H1 (cell line): ENCODE data around the gene TFAP2A. TPM values are rescaled to one million over a fixed set of nuclear protein-coding genes. Genes with fewer than 3 reads are reported as not detected.

Source experiments
- CTCF ChIA-PET: fragments of 300-600 bp; sonication (Branson Sonifier 250); formaldehyde crosslinking; loops from one replicate; lab custom pipeline; 2021; ENCODE audit not compliant: partially characterized antibody; lab: Charles Lee
- POLR2A ChIA-PET: fragments of 300-600 bp; sonication (Branson Sonifier 250); formaldehyde crosslinking; loops from one replicate; lab custom pipeline; 2021; ENCODE audit warnings: inconsistent platforms; ENCODE audit not compliant: partially characterized antibody; lab: Charles Lee
- DNase-seq, 2 experiments: peaks; one replicate each; pipeline versions ENCODE4 v3.0.0 to v3.0.0-alpha.2; 2010 to 2022; ENCODE audit warnings: low spot score in 2 of 2, low read depth in 1 of 2, mixed read lengths in 1 of 2
- FAIRE-seq: peaks from 2 replicates; lab custom pipeline; 2011; peaks lifted over from hg19 to GRCh38; lab: Jason Lieb, UNC
- H2AFZ ChIP-seq: 2 replicates; pipeline ENCODE4 v1.8.1; 2012; ENCODE audit warnings: low read length, inconsistent platforms
- H2AK5ac ChIP-seq: 2 replicates; pipeline ENCODE4 v1.6.1; 2013; ENCODE audit warnings: low read depth, low read length
- H2BK120ac ChIP-seq: replicated peaks from 2 replicates; pipeline ENCODE3; 2013; ENCODE audit warnings: low read depth, low read length, inconsistent platforms
- H2BK12ac ChIP-seq: 2 replicates; pipeline ENCODE4 v1.6.1; 2013; ENCODE audit warnings: low read depth, low read length
- H2BK15ac ChIP-seq: 2 replicates; pipeline ENCODE4 v1.6.1; 2013; ENCODE audit warnings: low read length
- H2BK20ac ChIP-seq: 2 replicates; pipeline ENCODE4 v1.6.1; 2013; ENCODE audit warnings: low read length
- H2BK5ac ChIP-seq: 2 replicates; pipeline ENCODE4 v1.6.1; 2013; ENCODE audit warnings: low read depth, low read length
- H3K14ac ChIP-seq: 2 replicates; pipeline ENCODE4 v1.6.1; 2013; ENCODE audit warnings: inconsistent platforms; ENCODE audit not compliant: insufficient read length
- H3K18ac ChIP-seq: 2 replicates; pipeline ENCODE4 v1.6.1; 2013; ENCODE audit warnings: low read length; ENCODE audit errors: extremely low read depth
- H3K23ac ChIP-seq: 2 replicates; pipeline ENCODE4 v1.6.1; 2013; ENCODE audit warnings: inconsistent platforms; ENCODE audit not compliant: insufficient read length
- H3K23me2 ChIP-seq: 2 replicates; pipeline ENCODE4 v1.6.1; 2013; ENCODE audit warnings: low read depth, low read length
- H3K27ac ChIP-seq: 2 replicates; pipeline ENCODE4 v1.6.1; 2011; ENCODE audit warnings: low read depth, low read length, inconsistent platforms
- H3K27me3 ChIP-seq, 4 experiments: replicated peaks in 1 of 4; 1 replicate in 1 of 4; 2 replicates in 3 of 4; pipeline versions ENCODE4 v1.6.1 to v1.8.1; 2011 to 2013; ENCODE audit warnings: low read length in 3 of 4, mild to moderate bottlenecking in 3 of 4, inconsistent platforms in 2 of 4, mixed read lengths in 2 of 4, moderate library complexity in 1 of 4; ENCODE audit not compliant: control insufficient read depth in 3 of 4, insufficient read depth in 3 of 4; ENCODE audit errors: extremely low read depth in 1 of 4
- H3K36me3 ChIP-seq, 4 experiments: 2 replicates each; pipeline versions ENCODE4 v1.6.1 to v1.8.1; 2011 to 2013; ENCODE audit warnings: mild to moderate bottlenecking in 4 of 4, low read length in 3 of 4, moderate library complexity in 2 of 4, control low read depth in 1 of 4, inconsistent platforms in 1 of 4; ENCODE audit not compliant: insufficient read depth in 4 of 4, control insufficient read depth in 2 of 4
- H3K4ac ChIP-seq: replicated peaks from 2 replicates; pipeline ENCODE3; 2013; ENCODE audit warnings: low read length, low read depth, mixed read lengths, inconsistent platforms; ENCODE audit not compliant: insufficient read length
- H3K4me1 ChIP-seq, 4 experiments: replicated peaks in 1 of 4; 1 replicate in 1 of 4; 2 replicates in 3 of 4; pipeline versions ENCODE4 v1.6.1 to v1.8.1; 2011 to 2013; ENCODE audit warnings: low read length in 3 of 4, inconsistent platforms in 2 of 4, mixed read lengths in 1 of 4; ENCODE audit not compliant: insufficient read depth in 4 of 4, control insufficient read depth in 3 of 4
- H3K4me2 ChIP-seq, 2 experiments: 2 replicates each; pipeline versions ENCODE4 v1.6.1 to v1.8.1; 2011 to 2013; ENCODE audit warnings: low read depth in 2 of 2, low read length in 2 of 2, control low read depth in 1 of 2, inconsistent platforms in 1 of 2, mild to moderate bottlenecking in 1 of 2; ENCODE audit not compliant: insufficient read depth in 1 of 2
- H3K4me3 ChIP-seq, 4 experiments: fragments of 200-600, 300-600 bp in 1 of 4; sonication (generic), shearing (Covaris generic), sonication (Bioruptor Twin) in 1 of 4; 2 replicates each; pipeline versions ENCODE4 v1.5.1 to v1.8.1; 2011 to 2016; ENCODE audit warnings: low read length in 4 of 4, low read depth in 3 of 4, control low read depth in 2 of 4, inconsistent platforms in 2 of 4, mild to moderate bottlenecking in 2 of 4, mixed read lengths in 1 of 4, moderate library complexity in 1 of 4; ENCODE audit not compliant: insufficient read depth in 2 of 4; ENCODE audit errors: extremely low read depth in 1 of 4
- H3K56ac ChIP-seq: replicated peaks from 2 replicates; pipeline ENCODE3; 2013; ENCODE audit warnings: low read depth, mild to moderate bottlenecking, mixed read lengths, low read length, inconsistent platforms; ENCODE audit not compliant: insufficient read length
- H3K79me1 ChIP-seq: 2 replicates; pipeline ENCODE4 v1.6.1; 2013; ENCODE audit warnings: low read depth, low read length, control low read depth
- H3K79me2 ChIP-seq, 2 experiments: 2 replicates each; pipeline versions ENCODE4 v1.6.1 to v1.8.1; 2012 to 2013; ENCODE audit warnings: low read length in 2 of 2, mild to moderate bottlenecking in 2 of 2, inconsistent platforms in 1 of 2; ENCODE audit not compliant: insufficient read depth in 2 of 2, control insufficient read depth in 1 of 2
- H3K9ac ChIP-seq, 4 experiments: replicated peaks in 1 of 4; 1 replicate in 1 of 4; 2 replicates in 3 of 4; pipeline versions ENCODE4 v1.6.1 to v1.8.1; 2011 to 2013; ENCODE audit warnings: low read depth in 3 of 4, low read length in 3 of 4, control low read depth in 2 of 4, mild to moderate bottlenecking in 2 of 4, moderate library complexity in 2 of 4, inconsistent platforms in 1 of 4; ENCODE audit errors: extremely low read depth in 1 of 4
- H3K9me3 ChIP-seq, 2 experiments: 2 replicates each; pipeline versions ENCODE4 v1.6.1 to v1.8.1; 2012 to 2013; ENCODE audit warnings: mild to moderate bottlenecking in 2 of 2, moderate library complexity in 2 of 2, control low read depth in 1 of 2, inconsistent platforms in 1 of 2, low read depth in 1 of 2, low read length in 1 of 2, mixed read lengths in 1 of 2; ENCODE audit not compliant: insufficient read depth in 2 of 2
- H4K20me1 ChIP-seq, 2 experiments: replicated peaks in 1 of 2; 2 replicates each; pipeline versions ENCODE3 to v1.8.1; 2011 to 2013; ENCODE audit warnings: inconsistent platforms in 2 of 2, low read length in 2 of 2, mild to moderate bottlenecking in 1 of 2; ENCODE audit not compliant: insufficient read depth in 2 of 2, control insufficient read depth in 1 of 2
- H4K5ac ChIP-seq: 2 replicates; pipeline ENCODE4 v1.6.1; 2013; ENCODE audit warnings: low read length, low read depth, mixed read lengths, inconsistent platforms; ENCODE audit not compliant: insufficient read length
- H4K8ac ChIP-seq: 2 replicates; pipeline ENCODE4 v1.8.0; 2013; ENCODE audit warnings: mild to moderate bottlenecking, moderate library complexity, low read length, inconsistent platforms; ENCODE audit not compliant: insufficient read depth; ENCODE audit errors: extremely low read depth
- H4K91ac ChIP-seq: replicated peaks from 2 replicates; pipeline ENCODE3; 2013; ENCODE audit warnings: low read length, mixed read lengths, inconsistent platforms; ENCODE audit not compliant: insufficient read length
- CBX8 ChIP-seq: fragments of 300-800, 300-1000 bp; sonication (generic); IDR thresholded peaks from 2 replicates; pipeline ENCODE4 v1.7.1; 2016; ENCODE audit warnings: low read depth, low read length, borderline replicate concordance
- CTBP2 ChIP-seq: IDR thresholded peaks from 2 replicates; pipeline ENCODE4 v1.7.0; 2011; ENCODE audit warnings: borderline replicate concordance, mild to moderate bottlenecking, moderate library complexity, mixed read lengths, low read length; ENCODE audit not compliant: insufficient read depth, insufficient read length
- E2F6 ChIP-seq: IDR thresholded peaks from 2 replicates; pipeline ENCODE4 v1.6.1; 2012; ENCODE audit warnings: inconsistent platforms
- EZH2 ChIP-seq: fragments of 200-600 bp; sonication (generic); IDR thresholded peaks from 2 replicates; pipeline ENCODE4 v1.7.1; 2012; ENCODE audit warnings: low read depth, mild to moderate bottlenecking, moderate library complexity, low read length, inconsistent platforms; ENCODE audit not compliant: severe bottlenecking
- RBBP5 ChIP-seq: IDR thresholded peaks from 2 replicates; pipeline ENCODE4 v1.7.1; 2012; ENCODE audit warnings: low read depth, mild to moderate bottlenecking, inconsistent platforms, low read length, moderate library complexity, borderline replicate concordance
- RNF2 ChIP-seq: fragments of 200-900, 300-1000 bp; sonication (generic); IDR thresholded peaks from 2 replicates; pipeline ENCODE4 v1.7.1; 2016; ENCODE audit warnings: borderline replicate concordance, low read depth, mild to moderate bottlenecking, antibody characterized with exemption, low read length; ENCODE audit not compliant: poor library complexity, severe bottlenecking; ENCODE audit errors: missing control alignments
- SUZ12 ChIP-seq: fragments of 200-600 bp; sonication (generic); IDR thresholded peaks from 2 replicates; pipeline ENCODE4 v1.6.1; 2012; ENCODE audit warnings: mild to moderate bottlenecking, inconsistent platforms, low read length, moderate library complexity, mixed read lengths
- TAF7 ChIP-seq: optimal IDR thresholded peaks from 2 replicates; pipeline ENCODE3; 2011; ENCODE audit warnings: low read depth, mild to moderate bottlenecking, inconsistent platforms, low read length, moderate library complexity, borderline replicate concordance
- TCF12 ChIP-seq: IDR thresholded peaks from 2 replicates; pipeline ENCODE4 v1.6.1; 2011; ENCODE audit warnings: low read depth, mild to moderate bottlenecking, low read length
- TEAD4 ChIP-seq: IDR thresholded peaks from 2 replicates; pipeline ENCODE4 v1.6.1; 2012; ENCODE audit warnings: low read depth, low read length, inconsistent platforms, mixed read lengths
- WGBS, 2 experiments: shearing (Covaris generic) in 1 of 2; methylation state at CpG; one replicate each; pipeline versions ENCODE4 v1.1.6 to v1.1.7; 2013 to 2015; ENCODE audit warnings: low lambda C conversion rate in 2 of 2, mixed read lengths in 2 of 2, inconsistent platforms in 1 of 2, low coverage in 1 of 2, missing lambda C conversion rate in 1 of 2; ENCODE audit not compliant: insufficient replicate concordance in 2 of 2, insufficient coverage in 1 of 2, insufficient read length in 1 of 2; ENCODE audit errors: extremely low coverage in 1 of 2, missing lambda C conversion rate in 1 of 2; 5-methylcytosine and 5-hydroxymethylcytosine counted together
- polyA plus RNA-seq, 7 experiments: library from polyadenylated mRNA; depleted of rRNA in 3 of 7; stranded (reverse) in 5 of 7; unstranded in 2 of 7; fragments of >200 nt in 5 of 7; fragments of 200-250 nt in 2 of 7; gene quantifications; 1 replicate in 5 of 7; 2 replicates in 1 of 7; 4 replicates in 1 of 7; pipeline versions ENCODE4 v1.2.1 to v1.2.3, GENCODE V29; 2011 to 2013; ENCODE audit warnings: missing spikeins in 2 of 7, mixed read lengths in 2 of 7
- total RNA-seq: library from RNA; stranded (reverse); fragmentation: NEBNext Ultra II Directional; extraction: Animal tissue kit (Norgen Biotek cat#: 25700); gene quantifications from 2 replicates; pipeline ENCODE4 v1.2.1, GENCODE V29; 2021

TFAP2A gene
- total and polyA plus RNA-seq, 2 of the 8 experiments (the other 6 are each of a cell fraction or from before 2014, with no cell fraction given) = 0.23 TPM; not detected in 1

GRCh38 chr6:10413262-10413849 lies 1.5 kb downstream of the TFAP2A start:
- H3K18ac ChIP-seq = no peak overlapping the region
- ChIA-PET POLR2A (interaction anchor here (0.6 to 2.8 kb wide), 9 partner anchors 8 to 33 kb away, joined by 3 to 10 read pairs (median 3); no protein-coding TSS in a partner anchor), CTCF (interaction anchor here (1.1 to 21.9 kb wide), 9 partner anchors 10 to 216 kb away, joined by 3 to 365 read pairs (median 4); no protein-coding TSS in a partner anchor)
- H2AK5ac ChIP-seq = no peak overlapping the region
- peak overlapping the region; percentile 81 for H4K8ac ChIP-seq
- no peak for TF ChIP-seq TAF7
- 0 out of 2 replicates have a peak, but pooled peaks have one; percentile 1 for TF ChIP-seq TCF12
- TF ChIP-seq RBBP5 = no peak
- peak; percentile 97 for TF ChIP-seq EZH2
- TF ChIP-seq SUZ12 = peak; percentile 70
- TF ChIP-seq E2F6 = no peak
- peak; percentile 58 for TF ChIP-seq CTBP2
- no peak for TF ChIP-seq TEAD4
- peak; percentile 94 for TF ChIP-seq RNF2
- peak; percentile 64; the same call in 1 of the 2 replicates for TF ChIP-seq CBX8
- peak overlapping the region; percentile 42 to 58 (median 48) for H3K4me3 ChIP-seq
- no peaks in the 10 kb centered on the region; a peak in 1 of 8 replicates for H3K36me3 ChIP-seq
- peaks cover 14% of the 10 kb centered on the region; the same call in 1 of the 2 replicates for H3K23me2 ChIP-seq
- H3K79me1 ChIP-seq = no peaks in the 10 kb centered on the region
- H2BK5ac ChIP-seq = no peak overlapping the region
- FAIRE-seq (no peak), DNase-seq (no peak)
- H3K4me2 ChIP-seq = peak overlapping the region; percentile 63 to 74
- H4K91ac ChIP-seq = no peak overlapping the region
- no peak overlapping the region for H2AFZ ChIP-seq
- H3K4ac ChIP-seq = no peak overlapping the region
- peaks cover 78 to 98% (median 91%) of the 10 kb centered on the region in 4 experiments for H3K27me3 ChIP-seq
- H2BK120ac ChIP-seq = no peak overlapping the region
- H4K5ac ChIP-seq = no peak overlapping the region
- H3K23ac ChIP-seq = no peak overlapping the region
- H2BK15ac ChIP-seq = no peak overlapping the region
- no peaks in the 10 kb centered on the region for H3K79me2 ChIP-seq
- no peak overlapping the region for H3K14ac ChIP-seq
- H2BK20ac ChIP-seq = no peak overlapping the region
- H3K9me3 ChIP-seq = no peaks in the 10 kb centered on the region; a peak in 1 of 4 replicates
- H3K27ac ChIP-seq = no peak overlapping the region
- H3K9ac ChIP-seq = no peak overlapping the region
- 5% methylated on average over 31 of the region's 31 CpGs; no CpG with 5 or more reads in 1 of the 2 experiments for WGBS, 2 experiments
- H3K56ac ChIP-seq = no peak overlapping the region
- H4K20me1 ChIP-seq = peaks cover 12 to 19% of the 10 kb centered on the region in 2 experiments
- H2BK12ac ChIP-seq = no peak overlapping the region
- peaks cover 6 to 45% (median 32%) of the 10 kb centered on the region in 4 experiments for H3K4me1 ChIP-seq
